Stomach (tissue), 9 donors: ENCODE results near the gene PITRM1. TPM values are rescaled to one million over a fixed set of nuclear protein-coding genes. Genes with fewer than 3 reads are reported as not detected.
"Not testable (repeated sequence)": the region's sequence is repeated elsewhere in the genome, so short reads cannot be mapped to it uniquely, and the experiment has no call there.

Experiments
- DNase-seq, 2 donors: peaks; one replicate each; pipeline versions ENCODE4 v3.0.0 to v3.0.0-alpha.2; 2013 to 2019
- H3K27ac ChIP-seq, 5 donors: fragments of 200-600 bp in 4 of 5; sonication (generic) in 4 of 5; one replicate each; pipeline ENCODE4 v1.5.1; 2013 to 2019; ENCODE audit warnings: mild to moderate bottlenecking in 1 of 5, moderate library complexity in 1 of 5
- H3K27me3 ChIP-seq, 3 donors: fragments of 200-600 bp; sonication (generic); one replicate each; pipeline ENCODE4 v1.5.1; 2017 to 2019; ENCODE audit warnings: mixed run types in 1 of 3
- H3K36me3 ChIP-seq, 4 donors: fragments of 200-600 bp; sonication (generic); 1 replicate in 3 of 4; 2 replicates in 1 of 4; pipeline ENCODE4 v1.5.1; 2016 to 2019
- H3K4me1 ChIP-seq, 4 donors: fragments of 200-600 bp; sonication (generic); one replicate each; pipeline ENCODE4 v1.5.1; 2016 to 2019
- H3K4me3 ChIP-seq, 4 donors: fragments of 200-600 bp; sonication (generic) in 3 of 4; one replicate each; pipeline ENCODE4 v1.5.1; 2016 to 2019; ENCODE audit warnings: mild to moderate bottlenecking in 1 of 4
- H3K9me3 ChIP-seq, 4 donors: fragments of 200-600 bp; sonication (generic); one replicate each; pipeline ENCODE4 v1.5.1; 2016 to 2019
- EP300 ChIP-seq: sonication (generic); formaldehyde crosslinking; IDR thresholded peaks from one replicate; pipeline ENCODE4 v1.6.1; 2017; ENCODE audit warnings: antibody characterized with exemption
- POLR2A ChIP-seq, 4 donors: fragments of 450-650 bp; IDR thresholded peaks; one replicate each; pipeline ENCODE4 v1.6.1; 2016; ENCODE audit warnings: antibody characterized with exemption in 4 of 4, control low read depth in 2 of 4, mild to moderate bottlenecking in 1 of 4, moderate library complexity in 1 of 4
- POLR2AphosphoS5 ChIP-seq, 3 donors: sonication (generic); formaldehyde crosslinking; IDR thresholded peaks; one replicate each; pipeline ENCODE4 v1.6.1; 2016; ENCODE audit warnings: antibody characterized with exemption in 3 of 3
- WGBS, 5 donors: extraction: QIAGEN DNeasy Blood & Tissue Kit in 3 of 5; methylation state at CpG; one replicate each; pipeline versions ENCODE4 v1.1.5 to v1.1.7; 2013 to 2018; 5-methylcytosine and 5-hydroxymethylcytosine counted together
- intact Hi-C: fragments of 100-400 bp; cut with DNase I; formaldehyde crosslinking; loops from one replicate; pipeline ENCODE4 v1.15.1; 2023; ENCODE audit warnings: low total_unique reads
- polyA plus RNA-seq, 3 donors: library from polyadenylated mRNA; stranded (reverse); fragments of 200-250 nt; gene quantifications; one replicate each; pipeline ENCODE4 v1.2.3, GENCODE V29; 2013
- total RNA-seq, 5 donors: library from RNA; depleted of rRNA; stranded (reverse); fragments of >200 nt; gene quantifications; one replicate each; pipeline versions ENCODE4 v1.1.0 to v1.2.3, GENCODE V29; 2014 to 2016
- TF ChIP-seq, protein P1 (sequence below), 7 experiments: fragments of 450-650 bp in 4 of 7; fragments of 200-600 bp in 3 of 7; sonication (generic) in 3 of 7; IDR thresholded peaks; one replicate each; pipeline ENCODE4 v1.5.1; 2016 to 2019; ENCODE audit warnings: antibody characterized with exemption in 7 of 7, control low read depth in 2 of 7, mild to moderate bottlenecking in 1 of 7
- donor health status: healthy with polysubstance abuse.
- donor health status: Bipolar disorder and iron deficiency.
- donor health status: healthy.

Gene PITRM1
- total and polyA plus RNA-seq, 8 donors, result 32.3 to 95.1 (median 57.1) TPM

DNA sequence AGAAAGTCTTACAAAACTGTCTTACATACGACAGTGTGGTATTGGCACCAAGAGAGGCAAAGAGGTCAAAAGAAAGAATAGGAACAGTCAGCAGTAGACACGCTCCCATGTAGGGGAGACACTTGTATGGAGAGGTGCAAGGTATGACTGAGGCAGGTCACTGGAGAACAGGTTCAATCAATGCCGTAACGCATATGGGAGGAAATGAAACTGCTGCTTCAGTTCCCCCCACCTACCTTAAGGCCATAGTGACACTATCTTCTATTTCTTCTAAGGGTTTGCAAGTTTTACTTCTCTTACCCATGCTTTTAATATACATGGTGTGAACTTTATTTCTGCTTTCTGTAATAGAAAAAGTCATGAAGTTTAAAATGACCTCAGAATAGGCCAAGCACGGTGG lies 5.5 kb upstream of the PITRM1 start:
- TF ChIP-seq POLR2A (IDR thresholded peaks at IDR 0.05) (no peak), EP300 (no peak), POLR2AphosphoS5 (IDR thresholded peaks at IDR 0.05) (no peak)
- Histone ChIP-seq H3K27me3 (peaks cover 0 to 6% (median 0%) of the 10 kb centered on the region in 3 donors), H3K4me3 (no peak overlapping the region), H3K36me3 (no peaks in the 10 kb centered on the region), H3K4me1 (peaks cover 0 to 10% (median 8%) of the 10 kb centered on the region in 4 donors), H3K27ac (no peak overlapping the region), H3K9me3 (no peaks in the 10 kb centered on the region)
- DNase-seq, result no peak
- WGBS, 5 donors, result 86 to 94% (median 90%) methylated on average over 5 of the region's 5 CpGs
- intact Hi-C loops, result no loop called here

DNA sequence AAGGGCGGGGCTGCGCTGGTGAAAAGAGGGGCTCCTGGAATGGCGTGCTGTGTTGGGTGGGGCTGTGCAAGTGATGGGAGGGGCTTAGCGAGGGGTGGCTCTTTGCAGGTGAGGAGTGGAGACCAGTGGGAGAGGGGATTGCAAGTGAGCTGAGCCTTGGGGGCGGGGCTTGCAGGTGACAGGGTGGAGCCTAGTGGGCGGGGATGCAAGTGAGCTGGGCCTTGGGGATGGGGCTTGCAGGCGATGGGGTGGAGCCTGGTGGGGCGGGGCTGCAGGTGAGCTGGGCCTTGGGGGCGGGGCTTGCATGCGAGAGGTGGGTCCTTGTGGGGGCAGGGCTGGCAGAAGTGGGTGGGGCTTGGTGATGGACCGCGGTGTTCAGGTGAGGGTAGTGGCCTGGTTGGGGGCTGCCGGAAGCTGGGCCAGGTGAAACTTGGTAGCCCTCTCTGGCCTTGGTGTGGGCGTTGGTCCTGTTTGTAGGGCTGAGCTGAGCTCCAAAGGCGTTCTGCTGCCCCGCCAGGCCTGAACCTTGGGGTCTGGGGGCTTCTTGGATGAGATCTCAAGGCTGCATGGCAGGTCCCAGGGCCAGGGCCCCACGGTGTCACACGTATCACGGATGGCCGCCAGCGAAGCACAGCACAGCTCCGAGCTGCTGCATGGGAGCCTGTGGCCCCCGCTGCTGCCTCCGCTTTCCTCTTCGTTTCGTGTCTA lies 743 bp upstream of the PITRM1 start:
- Histone ChIP-seq H3K4me1 (peaks cover 7 to 26% (median 21%) of the 10 kb centered on the region in 4 donors), H3K27me3 (no peaks in the 10 kb centered on the region), H3K27ac (peak overlapping the region in 4 of 5 donors; percentile 70 to 93 (median 92)), H3K4me3 (peak overlapping the region; percentile 62 to 86 (median 74)), H3K36me3 (peaks cover 17 to 21% (median 18%) of the 10 kb centered on the region in 4 donors), H3K9me3 (no peaks in the 10 kb centered on the region)
- DNase-seq, result peak in 1 of 2 donors; percentile 94
- intact Hi-C loops, result no loop called here
- no peak for TF ChIP-seq POLR2AphosphoS5 (IDR thresholded peaks at IDR 0.05)
- TF ChIP-seq EP300, result no peak
- TF ChIP-seq POLR2A (IDR thresholded peaks at IDR 0.05), result no peak
- TF ChIP-seq, protein P1, sequence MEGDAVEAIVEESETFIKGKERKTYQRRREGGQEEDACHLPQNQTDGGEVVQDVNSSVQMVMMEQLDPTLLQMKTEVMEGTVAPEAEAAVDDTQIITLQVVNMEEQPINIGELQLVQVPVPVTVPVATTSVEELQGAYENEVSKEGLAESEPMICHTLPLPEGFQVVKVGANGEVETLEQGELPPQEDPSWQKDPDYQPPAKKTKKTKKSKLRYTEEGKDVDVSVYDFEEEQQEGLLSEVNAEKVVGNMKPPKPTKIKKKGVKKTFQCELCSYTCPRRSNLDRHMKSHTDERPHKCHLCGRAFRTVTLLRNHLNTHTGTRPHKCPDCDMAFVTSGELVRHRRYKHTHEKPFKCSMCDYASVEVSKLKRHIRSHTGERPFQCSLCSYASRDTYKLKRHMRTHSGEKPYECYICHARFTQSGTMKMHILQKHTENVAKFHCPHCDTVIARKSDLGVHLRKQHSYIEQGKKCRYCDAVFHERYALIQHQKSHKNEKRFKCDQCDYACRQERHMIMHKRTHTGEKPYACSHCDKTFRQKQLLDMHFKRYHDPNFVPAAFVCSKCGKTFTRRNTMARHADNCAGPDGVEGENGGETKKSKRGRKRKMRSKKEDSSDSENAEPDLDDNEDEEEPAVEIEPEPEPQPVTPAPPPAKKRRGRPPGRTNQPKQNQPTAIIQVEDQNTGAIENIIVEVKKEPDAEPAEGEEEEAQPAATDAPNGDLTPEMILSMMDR (IDR thresholded peaks at IDR 0.05), result no peak
- WGBS, 5 donors, result 35 to 41% (median 39%) methylated on average over 21 to 26 of the region's 26 CpGs

DNA sequence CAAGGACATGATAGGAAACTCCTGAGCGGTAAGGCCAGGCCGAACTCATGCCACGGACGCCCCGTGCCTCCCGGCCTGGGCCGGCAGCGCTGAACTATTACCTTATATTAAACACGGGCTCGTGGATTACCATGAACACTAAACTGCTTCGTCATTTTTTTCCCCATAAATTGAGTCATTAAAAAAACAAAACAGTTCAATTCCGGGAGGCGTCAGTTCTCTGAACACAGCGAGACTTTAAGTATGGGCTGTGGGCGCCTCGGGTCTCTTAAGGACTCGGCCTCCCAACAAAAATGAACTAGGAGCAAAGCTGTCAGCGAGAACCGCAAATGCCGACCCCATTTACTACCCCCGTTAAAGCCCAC lies 519 bp downstream of the PITRM1 start:
- H3K4me1 ChIP-seq, result peaks cover 7 to 26% (median 21%) of the 10 kb centered on the region in 4 donors

DNA sequence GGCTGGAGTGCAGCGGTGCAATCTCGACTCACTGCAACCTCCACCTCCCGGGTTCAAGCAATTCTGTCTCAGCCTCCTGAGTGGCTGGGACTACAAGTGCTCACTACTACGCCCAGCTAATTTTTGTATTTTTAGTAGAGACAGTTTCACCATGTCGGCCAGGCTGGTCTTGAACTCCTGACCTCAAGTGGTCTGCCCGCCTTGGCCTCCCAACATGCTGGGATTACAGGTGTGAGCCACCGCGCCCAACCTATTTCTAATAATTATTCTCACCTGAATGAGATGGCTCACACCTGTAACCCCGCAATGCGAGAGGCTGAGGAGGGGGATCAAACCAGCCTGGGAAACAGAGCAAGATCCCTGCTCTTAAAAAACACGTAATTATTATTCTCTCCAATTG lies 1.1 kb downstream of the PITRM1 start:
- Histone ChIP-seq H3K36me3 (peaks cover 35 to 39% (median 36%) of the 10 kb centered on the region in 4 donors), H3K27ac (peak overlapping the region in 4 of 5 donors; percentile 90 to 93 (median 92)), H3K4me1 (peaks cover 7 to 26% (median 21%) of the 10 kb centered on the region in 4 donors), H3K4me3 (peak overlapping the region; percentile 62 to 86 (median 74))
- intact Hi-C loops, H3K27me3 ChIP-seq, DNase-seq, H3K9me3 ChIP-seq: not testable (repeated sequence)
- 87 to 93% (median 91%) methylated on average over 11 of the region's 11 CpGs for WGBS, 5 donors

More for the DNA sequence above, 519 bp downstream of the PITRM1 start:
- Histone ChIP-seq H3K36me3 (peaks cover 29 to 34% (median 30%) of the 10 kb centered on the region in 4 donors), H3K4me3 (peak overlapping the region; percentile 62 to 86 (median 74)), H3K27ac (peak overlapping the region; percentile 88 to 93 (median 91)), H3K9me3 (no peaks in the 10 kb centered on the region), H3K27me3 (no peaks in the 10 kb centered on the region)
- TF ChIP-seq EP300 (no peak), POLR2AphosphoS5 (IDR thresholded peaks at IDR 0.05) (no peak), POLR2A (IDR thresholded peaks at IDR 0.05) (no peak)
- TF ChIP-seq, protein P1 (IDR thresholded peaks at IDR 0.05), result no peak
- DNase-seq, result no peak
- 0 to 1% (median 1%) methylated on average over 21 of the region's 21 CpGs for WGBS, 5 donors
- intact Hi-C loops, result no loop called here

DNA sequence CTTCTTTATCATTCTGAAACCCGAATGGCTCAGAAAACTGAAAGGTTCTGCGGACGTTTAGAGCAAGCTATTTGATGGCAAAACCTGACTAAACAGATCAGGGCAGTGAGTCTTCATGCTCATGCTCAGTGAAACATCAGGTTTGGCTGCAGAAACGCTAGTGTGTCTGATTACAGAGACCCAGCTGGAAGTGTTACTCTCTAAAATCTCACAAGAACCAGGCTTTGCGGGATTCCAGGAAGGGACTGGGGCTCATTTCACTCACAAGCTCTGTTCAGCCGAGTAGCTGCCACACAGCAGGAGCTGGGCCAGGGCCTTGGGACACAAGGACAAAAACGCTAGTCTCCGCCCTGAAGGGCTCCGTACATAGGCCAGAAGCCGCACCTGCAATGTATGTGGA lies 2.9 kb downstream of the PITRM1 start:
- Histone ChIP-seq H3K27me3 (no peaks in the 10 kb centered on the region), H3K27ac (no peak overlapping the region), H3K36me3 (peaks cover 53 to 57% (median 54%) of the 10 kb centered on the region in 4 donors), H3K4me3 (no peak overlapping the region), H3K9me3 (no peaks in the 10 kb centered on the region), H3K4me1 (peaks cover 7 to 26% (median 21%) of the 10 kb centered on the region in 4 donors)
- no peak for DNase-seq
- 88 to 93% (median 92%) methylated on average over 10 of the region's 10 CpGs for WGBS, 5 donors
- intact Hi-C loops, result no loop called here
- no peak for TF ChIP-seq POLR2AphosphoS5 (IDR thresholded peaks at IDR 0.05)
- TF ChIP-seq POLR2A (IDR thresholded peaks at IDR 0.05), result no peak
- no peak for TF ChIP-seq EP300
- TF ChIP-seq, protein P1 (IDR thresholded peaks at IDR 0.05), result no peak
